ENCODE data around the gene SLC43A2. TPM values are rescaled to one million over a fixed set of nuclear protein-coding genes. Genes with fewer than 3 reads are reported as not detected.

The SLC43A2 gene
- total and polyA plus RNA-seq, 2 of the 13 experiments (the other 11 are each of a cell fraction or from before 2014, with no cell fraction given) = 7.3 to 20.0 TPM

- Histone ChIP-seq H3K79me2 (ENCODE audit: insufficient read depth, low read length) (no peaks in the 10 kb centered on the region), H3K4me1 (ENCODE audit: insufficient read depth, low read length) (peaks cover 74% of the 10 kb centered on the region), H3K36me3 (replicated peaks in 1 of 2; ENCODE audit: control insufficient read depth in 1 of 2, insufficient read depth in 2 of 2, low read length in 2 of 2) (no peaks in the 10 kb centered on the region; a peak in 2 of 5 replicates), H3K9me3 (ENCODE audit: low read length) (no peaks in the 10 kb centered on the region), H4K20me1 (ENCODE audit: insufficient read depth, low read length) (no peaks in the 10 kb centered on the region), H3K9ac (ENCODE audit: insufficient read depth, low read depth, low read length) (no peak overlapping the region), H3K27ac (ENCODE audit: extremely low read length, insufficient read depth, low read length) (peak overlapping the region; percentile 59), H3K4me3 (replicated peaks in 1 of 3; ENCODE audit: insufficient read depth in 1 of 3, low read depth in 2 of 3, low read length in 3 of 3) (peak overlapping the region in 1 of 3 experiments; percentile 38; a peak in 1 of 6 replicates), H3K27me3 (ENCODE audit: control insufficient read depth in 1 of 2, insufficient read depth in 2 of 2, low read length in 2 of 2) (no peaks in the 10 kb centered on the region), H3K4me2 (ENCODE audit: low read depth, low read length) (peak overlapping the region; percentile 81), H2AFZ (ENCODE audit: low read length) (no peak overlapping the region)
- DNase-seq (ENCODE audit: low spot score) = no peak
- CTCF ChIA-PET (ENCODE audit: low intra/inter-chr PET ratio, low total read pairs) = no interaction called here
- FAIRE-seq = no peak
- 91% methylated on average over 24 of the region's 38 CpGs for WGBS (ENCODE audit: low lambda C conversion rate)
- ATAC-seq = peak; percentile 6; the same call in 1 of the 3 replicates
- POLR2A ChIA-PET = interaction anchor here (0.7 to 1.6 kb wide), 7 partner anchors 8 to 126 kb away, joined by 3 to 7 read pairs (median 3); no protein-coding TSS in a partner anchor
- in situ Hi-C loops (cut with HindIII; ENCODE audit: extremely low pct_ligation_motif_present, low pct_unique_long_range_greater_than_20kb) (no loop called here), intact Hi-C loops (cut with micrococcal nuclease; ENCODE audit: unreplicated experiment) (loop anchor here (1.0 kb wide), 1 partner anchor 7 kb away; no protein-coding TSS in a partner anchor)
- no TSS peak for BruUV-seq (replicated peaks)
- TF ChIP-seq KMT2B (CRISPR knock-in tag; IDR thresholded peaks at IDR 0.05) (no peak), ZNF850 (CRISPR knock-in tag; conservative IDR thresholded peaks at IDR 0.05) (no peak), ATF2 (CRISPR knock-in tag; IDR thresholded peaks at IDR 0.05) (no peak), ZNF138 (CRISPR knock-in tag; IDR thresholded peaks at IDR 0.05; ENCODE audit: low read depth) (no peak), RARG (CRISPR knock-in tag; IDR thresholded peaks at IDR 0.05; ENCODE audit: low read depth) (no peak), FOSL2 (CRISPR knock-in tag; IDR thresholded peaks at IDR 0.05) (no peak), STAG1 (CRISPR knock-in tag; IDR thresholded peaks at IDR 0.05) (no peak), ZBTB3 (CRISPR knock-in tag; IDR thresholded peaks at IDR 0.05; ENCODE audit: borderline replicate concordance, low read depth) (no peak), KDM5B (CRISPR knock-in tag; IDR thresholded peaks at IDR 0.05; ENCODE audit: borderline replicate concordance) (0 out of 2 replicates have a peak, but pooled peaks have one; percentile 7), ZNF577 (CRISPR knock-in tag; IDR thresholded peaks at IDR 0.05; ENCODE audit: borderline replicate concordance, low read depth) (no peak), CHD4 (IDR thresholded peaks at IDR 0.05; ENCODE audit: borderline replicate concordance, low read length) (no peak), ZNF558 (CRISPR knock-in tag; IDR thresholded peaks at IDR 0.05; ENCODE audit: borderline replicate concordance) (no peak), KLF6 (CRISPR knock-in tag; IDR thresholded peaks at IDR 0.05) (no peak), ZNF878 (CRISPR knock-in tag; IDR thresholded peaks at IDR 0.05) (no peak), ZFP82 (CRISPR knock-in tag; IDR thresholded peaks at IDR 0.05; ENCODE audit: borderline replicate concordance) (no peak)
- TF ChIP-seq, protein P1, sequence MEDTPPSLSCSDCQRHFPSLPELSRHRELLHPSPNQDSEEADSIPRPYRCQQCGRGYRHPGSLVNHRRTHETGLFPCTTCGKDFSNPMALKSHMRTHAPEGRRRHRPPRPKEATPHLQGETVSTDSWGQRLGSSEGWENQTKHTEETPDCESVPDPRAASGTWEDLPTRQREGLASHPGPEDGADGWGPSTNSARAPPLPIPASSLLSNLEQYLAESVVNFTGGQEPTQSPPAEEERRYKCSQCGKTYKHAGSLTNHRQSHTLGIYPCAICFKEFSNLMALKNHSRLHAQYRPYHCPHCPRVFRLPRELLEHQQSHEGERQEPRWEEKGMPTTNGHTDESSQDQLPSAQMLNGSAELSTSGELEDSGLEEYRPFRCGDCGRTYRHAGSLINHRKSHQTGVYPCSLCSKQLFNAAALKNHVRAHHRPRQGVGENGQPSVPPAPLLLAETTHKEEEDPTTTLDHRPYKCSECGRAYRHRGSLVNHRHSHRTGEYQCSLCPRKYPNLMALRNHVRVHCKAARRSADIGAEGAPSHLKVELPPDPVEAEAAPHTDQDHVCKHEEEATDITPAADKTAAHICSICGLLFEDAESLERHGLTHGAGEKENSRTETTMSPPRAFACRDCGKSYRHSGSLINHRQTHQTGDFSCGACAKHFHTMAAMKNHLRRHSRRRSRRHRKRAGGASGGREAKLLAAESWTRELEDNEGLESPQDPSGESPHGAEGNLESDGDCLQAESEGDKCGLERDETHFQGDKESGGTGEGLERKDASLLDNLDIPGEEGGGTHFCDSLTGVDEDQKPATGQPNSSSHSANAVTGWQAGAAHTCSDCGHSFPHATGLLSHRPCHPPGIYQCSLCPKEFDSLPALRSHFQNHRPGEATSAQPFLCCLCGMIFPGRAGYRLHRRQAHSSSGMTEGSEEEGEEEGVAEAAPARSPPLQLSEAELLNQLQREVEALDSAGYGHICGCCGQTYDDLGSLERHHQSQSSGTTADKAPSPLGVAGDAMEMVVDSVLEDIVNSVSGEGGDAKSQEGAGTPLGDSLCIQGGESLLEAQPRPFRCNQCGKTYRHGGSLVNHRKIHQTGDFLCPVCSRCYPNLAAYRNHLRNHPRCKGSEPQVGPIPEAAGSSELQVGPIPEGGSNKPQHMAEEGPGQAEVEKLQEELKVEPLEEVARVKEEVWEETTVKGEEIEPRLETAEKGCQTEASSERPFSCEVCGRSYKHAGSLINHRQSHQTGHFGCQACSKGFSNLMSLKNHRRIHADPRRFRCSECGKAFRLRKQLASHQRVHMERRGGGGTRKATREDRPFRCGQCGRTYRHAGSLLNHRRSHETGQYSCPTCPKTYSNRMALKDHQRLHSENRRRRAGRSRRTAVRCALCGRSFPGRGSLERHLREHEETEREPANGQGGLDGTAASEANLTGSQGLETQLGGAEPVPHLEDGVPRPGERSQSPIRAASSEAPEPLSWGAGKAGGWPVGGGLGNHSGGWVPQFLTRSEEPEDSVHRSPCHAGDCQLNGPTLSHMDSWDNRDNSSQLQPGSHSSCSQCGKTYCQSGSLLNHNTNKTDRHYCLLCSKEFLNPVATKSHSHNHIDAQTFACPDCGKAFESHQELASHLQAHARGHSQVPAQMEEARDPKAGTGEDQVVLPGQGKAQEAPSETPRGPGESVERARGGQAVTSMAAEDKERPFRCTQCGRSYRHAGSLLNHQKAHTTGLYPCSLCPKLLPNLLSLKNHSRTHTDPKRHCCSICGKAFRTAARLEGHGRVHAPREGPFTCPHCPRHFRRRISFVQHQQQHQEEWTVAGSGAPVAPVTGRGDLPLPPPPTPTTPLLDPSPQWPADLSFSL (CRISPR knock-in tag; IDR thresholded peaks at IDR 0.05) = no peak
- TF ChIP-seq, protein P2, sequence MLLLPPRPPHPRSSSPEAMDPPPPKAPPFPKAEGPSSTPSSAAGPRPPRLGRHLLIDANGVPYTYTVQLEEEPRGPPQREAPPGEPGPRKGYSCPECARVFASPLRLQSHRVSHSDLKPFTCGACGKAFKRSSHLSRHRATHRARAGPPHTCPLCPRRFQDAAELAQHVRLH (CRISPR knock-in tag; IDR thresholded peaks at IDR 0.05; ENCODE audit: borderline replicate concordance, low read depth) = no peak
These were observed 37.7 kb downstream of the SLC43A2 start for GRCh38 chr17:1590747-1591473.

Measured in HepG2 (cell line).